Natural killer cell treated with Interleukin-12 subunit alpha and Interleukin-12 subunit beta and Interleukin-15 and Interleukin-18, amount 100 ng/mL, for 72 hours (primary cell): ENCODE measurements around the gene ADH1A. TPM values are rescaled to one million over a fixed set of nuclear protein-coding genes. Genes with fewer than 3 reads are reported as not detected.
"Not testable (repeated sequence)": the region's sequence is repeated elsewhere in the genome, so short reads cannot be mapped to it uniquely, and the experiment has no call there.

Source experiments
- ATAC-seq, 2 donors: fragments of 150-1000 bp; cut with Tn5 transposase in 1 of 2; sonication (Bioruptor Pico), chemical (Tn5 transposase) in 1 of 2; 2 replicates each; pipeline ENCODE4 v1.10.0; 2021
- DNase-seq: peaks from one replicate; pipeline ENCODE4 v3.0.0; 2022; ENCODE audit warnings: low spot score
- H3K27ac Mint-ChIP-seq, 2 donors: 1 replicate in 1 of 2; 2 replicates in 1 of 2; pipeline ENCODE4 v1.8.0; 2022; ENCODE audit warnings: mixed read lengths in 2 of 2, mild to moderate bottlenecking in 1 of 2, moderate library complexity in 1 of 2
- H3K27me3 Mint-ChIP-seq, 2 donors: 1 replicate in 1 of 2; 2 replicates in 1 of 2; pipeline ENCODE4 v1.8.0; 2022; ENCODE audit warnings: mixed read lengths in 2 of 2
- H3K36me3 Mint-ChIP-seq: one replicate; pipeline ENCODE4 v1.8.0; 2022; ENCODE audit warnings: mixed read lengths
- H3K4me1 Mint-ChIP-seq, 2 donors: 1 replicate in 1 of 2; 2 replicates in 1 of 2; pipeline ENCODE4 v1.8.0; 2022; ENCODE audit warnings: low read depth in 2 of 2, mixed read lengths in 2 of 2, mild to moderate bottlenecking in 1 of 2
- H3K4me3 Mint-ChIP-seq: one replicate; pipeline ENCODE4 v1.8.0; 2022; ENCODE audit warnings: mixed read lengths
- H3K9me3 Mint-ChIP-seq: 2 replicates; pipeline ENCODE4 v1.8.0; 2022; ENCODE audit warnings: mixed read lengths
- total RNA-seq, 2 donors: library from RNA; stranded (reverse); gene quantifications; one replicate each; pipeline ENCODE4 v1.2.3, GENCODE V29; 2022

Gene ADH1A
- total RNA-seq, 2 donors from 2014 or later, result not detected

GRCh38 chr4:99252746-99253145 lies 38.0 kb downstream of the ADH1A start:
- no peak overlapping the region for H3K27ac Mint-ChIP-seq
- no peaks in the 10 kb centered on the region for H3K4me1 Mint-ChIP-seq
- peaks cover 12% of the 10 kb centered on the region for H3K9me3 Mint-ChIP-seq
- H3K27me3 Mint-ChIP-seq, result no peaks in the 10 kb centered on the region
- H3K36me3 Mint-ChIP-seq, result no peaks in the 10 kb centered on the region
- H3K4me3 Mint-ChIP-seq, result no peak overlapping the region
- DNase-seq (no peak), ATAC-seq (no peak)

GRCh38 chr4:99248714-99249113 lies 42.1 kb downstream of the ADH1A start:
- peaks cover 19% of the 10 kb centered on the region for H3K9me3 Mint-ChIP-seq

GRCh38 chr4:99235955-99236354 lies 54.8 kb downstream of the ADH1A start:
- Mint-ChIP-seq H3K27ac (no peak overlapping the region), H3K36me3 (peaks cover 6% of the 10 kb centered on the region), H3K4me3 (no peak overlapping the region), H3K27me3 (peaks cover 0 to 8% of the 10 kb centered on the region in 2 donors), H3K4me1 (no peaks in the 10 kb centered on the region), H3K9me3 (peaks cover 15% of the 10 kb centered on the region)
- ATAC-seq, result no peak
- DNase-seq, result no peak

More at GRCh38 chr4:99248714-99249113, 42.1 kb downstream of the ADH1A start:
- DNase-seq (no peak), ATAC-seq (no peak)
- no peak overlapping the region for H3K27ac Mint-ChIP-seq
- H3K4me3 Mint-ChIP-seq, result no peak overlapping the region
- no peaks in the 10 kb centered on the region for H3K4me1 Mint-ChIP-seq
- peaks cover 11% of the 10 kb centered on the region for H3K36me3 Mint-ChIP-seq
- H3K27me3 Mint-ChIP-seq, result no peaks in the 10 kb centered on the region

- ATAC-seq (no peak), DNase-seq (no peak)
- Mint-ChIP-seq H3K36me3 (peaks cover 13% of the 10 kb centered on the region), H3K27me3 (peaks cover 0 to 8% of the 10 kb centered on the region in 2 donors), H3K27ac (no peak overlapping the region), H3K4me1 (peaks cover 0 to 6% of the 10 kb centered on the region in 2 donors), H3K9me3 (peaks cover 21% of the 10 kb centered on the region), H3K4me3 (no peak overlapping the region)
These were observed 56.3 kb downstream of the ADH1A start for GRCh38 chr4:99234331-99235010.

GRCh38 chr4:99233397-99233796 lies 57.4 kb downstream of the ADH1A start:
- Mint-ChIP-seq H3K9me3 (peaks cover 21% of the 10 kb centered on the region), H3K36me3 (peaks cover 12% of the 10 kb centered on the region)
- not testable (repeated sequence) for H3K4me1 Mint-ChIP-seq, H3K27me3 Mint-ChIP-seq, DNase-seq, H3K27ac Mint-ChIP-seq, ATAC-seq, H3K4me3 Mint-ChIP-seq

- not testable (repeated sequence) for DNase-seq, H3K4me1 Mint-ChIP-seq, H3K36me3 Mint-ChIP-seq, H3K27ac Mint-ChIP-seq, H3K4me3 Mint-ChIP-seq, H3K27me3 Mint-ChIP-seq, ATAC-seq, H3K9me3 Mint-ChIP-seq
These were observed 62.1 kb downstream of the ADH1A start for GRCh38 chr4:99228706-99229105.

- not testable (repeated sequence) for ATAC-seq, H3K9me3 Mint-ChIP-seq, H3K36me3 Mint-ChIP-seq, H3K27me3 Mint-ChIP-seq, H3K4me3 Mint-ChIP-seq, DNase-seq, H3K27ac Mint-ChIP-seq, H3K4me1 Mint-ChIP-seq
These were observed 63.1 kb downstream of the ADH1A start for GRCh38 chr4:99227646-99228045.

Other genes starting within 250 kb of the ADH1A start
- 10 to 100 TPM; 53.0 to 62.3 TPM for gene ADH5, start 202.2 kb downstream of the ADH1A start, total RNA-seq
- gene ADH4, start 146.7 kb downstream of the ADH1A start, total RNA-seq, result not detected
- not detected for gene ADH6, start 71.7 kb downstream of the ADH1A start, total RNA-seq
- not detected for gene ADH1B, start 30.4 kb upstream of the ADH1A start, total RNA-seq
- not detected for gene ADH1C, start 61.8 kb upstream of the ADH1A start, total RNA-seq
- not detected for gene ADH7, start 144.4 kb upstream of the ADH1A start, total RNA-seq
- not detected for gene C4orf17, start 220.0 kb upstream of the ADH1A start, total RNA-seq